Progenitor cell of endocrine pancreas (in vitro differentiated cells): Measurements from ENCODE around the gene PROSER2. TPM values are rescaled to one million over a fixed set of nuclear protein-coding genes. Genes with fewer than 3 reads are reported as not detected.

Experiments
- DNase-seq: peaks from one replicate; pipeline ENCODE4 v3.0.0; 2021; ENCODE audit warnings: low spot score; ENCODE audit not compliant: unreplicated experiment
- H3K27ac Mint-ChIP-seq: 2 replicates; pipeline ENCODE4 v1.8.0; 2021; ENCODE audit warnings: mild to moderate bottlenecking, moderate library complexity, mixed read lengths
- H3K27me3 Mint-ChIP-seq: 2 replicates; pipeline ENCODE4 v1.8.0; 2021; ENCODE audit warnings: mixed read lengths
- H3K36me3 Mint-ChIP-seq: 2 replicates; pipeline ENCODE4 v1.8.0; 2022; ENCODE audit warnings: mixed read lengths; ENCODE audit not compliant: insufficient read depth
- H3K4me1 Mint-ChIP-seq: 2 replicates; pipeline ENCODE4 v1.8.0; 2021; ENCODE audit warnings: low read depth, mixed read lengths
- H3K4me3 Mint-ChIP-seq: 2 replicates; pipeline ENCODE4 v1.8.0; 2021; ENCODE audit warnings: low read depth, mild to moderate bottlenecking, moderate library complexity, mixed read lengths
- H3K9me3 Mint-ChIP-seq: 2 replicates; pipeline ENCODE4 v1.8.0; 2021; ENCODE audit warnings: low read depth, mixed read lengths
- total RNA-seq: library from RNA; stranded (reverse); gene quantifications from 2 replicates; pipeline ENCODE4 v1.2.1, GENCODE V29; 2021
- TF ChIP-seq, protein P1 (sequence below): fragments of 200-600 bp; sonication (generic); IDR thresholded peaks from one replicate; pipeline ENCODE4 v1.5.0; 2021; ENCODE audit warnings: antibody characterized with exemption, mild to moderate bottlenecking; ENCODE audit not compliant: unreplicated experiment

PROSER2 gene
- total RNA-seq, 1 donor from 2014 or later: 19.0 TPM

DNA sequence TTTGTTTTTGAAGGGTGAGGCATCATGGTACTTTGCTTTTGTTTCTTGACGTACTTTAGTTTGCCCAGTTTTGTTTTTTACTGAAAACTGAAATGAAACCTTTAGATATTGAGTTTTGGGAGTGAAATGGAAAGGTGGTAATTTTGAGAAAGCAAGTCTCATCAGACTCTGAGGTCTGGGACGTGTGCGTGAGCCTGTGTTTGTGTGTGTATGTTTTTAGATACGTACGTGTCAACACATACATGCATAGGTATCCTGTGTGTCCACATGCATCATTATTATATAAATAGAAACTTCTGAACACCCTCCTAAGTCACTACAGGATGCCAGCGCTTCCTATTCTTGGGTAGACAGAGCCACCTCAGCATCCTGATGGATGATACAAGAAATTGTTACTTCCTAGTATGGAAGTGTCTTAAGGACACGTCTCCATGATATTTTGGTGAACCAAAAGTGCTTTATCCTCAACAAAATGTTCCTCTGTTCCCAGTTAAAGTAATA is 47.8 kb downstream of the PROSER2 start:
- H3K4me3 Mint-ChIP-seq: no peak overlapping the region
- peaks cover 22% of the 10 kb centered on the region for H3K4me1 Mint-ChIP-seq
- H3K27me3 Mint-ChIP-seq: no peaks in the 10 kb centered on the region
- no peaks in the 10 kb centered on the region for H3K9me3 Mint-ChIP-seq
- no peak overlapping the region for H3K27ac Mint-ChIP-seq
- peaks cover 21% of the 10 kb centered on the region for H3K36me3 Mint-ChIP-seq
- DNase-seq: no peak
- TF ChIP-seq, protein P1, sequence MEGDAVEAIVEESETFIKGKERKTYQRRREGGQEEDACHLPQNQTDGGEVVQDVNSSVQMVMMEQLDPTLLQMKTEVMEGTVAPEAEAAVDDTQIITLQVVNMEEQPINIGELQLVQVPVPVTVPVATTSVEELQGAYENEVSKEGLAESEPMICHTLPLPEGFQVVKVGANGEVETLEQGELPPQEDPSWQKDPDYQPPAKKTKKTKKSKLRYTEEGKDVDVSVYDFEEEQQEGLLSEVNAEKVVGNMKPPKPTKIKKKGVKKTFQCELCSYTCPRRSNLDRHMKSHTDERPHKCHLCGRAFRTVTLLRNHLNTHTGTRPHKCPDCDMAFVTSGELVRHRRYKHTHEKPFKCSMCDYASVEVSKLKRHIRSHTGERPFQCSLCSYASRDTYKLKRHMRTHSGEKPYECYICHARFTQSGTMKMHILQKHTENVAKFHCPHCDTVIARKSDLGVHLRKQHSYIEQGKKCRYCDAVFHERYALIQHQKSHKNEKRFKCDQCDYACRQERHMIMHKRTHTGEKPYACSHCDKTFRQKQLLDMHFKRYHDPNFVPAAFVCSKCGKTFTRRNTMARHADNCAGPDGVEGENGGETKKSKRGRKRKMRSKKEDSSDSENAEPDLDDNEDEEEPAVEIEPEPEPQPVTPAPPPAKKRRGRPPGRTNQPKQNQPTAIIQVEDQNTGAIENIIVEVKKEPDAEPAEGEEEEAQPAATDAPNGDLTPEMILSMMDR: no peak

DNA sequence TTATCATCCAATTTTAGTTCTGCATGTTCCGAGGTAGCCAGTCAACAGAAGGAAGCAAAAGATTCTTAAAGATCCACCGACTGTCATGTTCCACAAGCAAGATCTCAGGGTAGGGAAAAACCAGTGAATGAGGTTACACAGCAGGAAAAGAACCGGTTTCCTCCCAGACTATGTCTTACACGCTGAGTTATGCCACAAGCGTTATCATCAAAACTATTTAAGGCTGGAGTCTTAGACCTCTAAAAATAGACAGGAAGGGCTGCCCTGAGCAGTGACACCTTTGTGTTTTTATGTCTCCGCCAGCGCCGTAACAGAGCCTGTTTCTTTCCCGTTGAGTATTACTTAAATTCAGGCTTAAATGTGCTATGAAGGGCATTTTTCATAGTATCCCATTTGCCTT is 48.3 kb downstream of the PROSER2 start:
- no peak for DNase-seq
- TF ChIP-seq, protein P1: no peak
- peaks cover 19% of the 10 kb centered on the region for H3K36me3 Mint-ChIP-seq
- H3K9me3 Mint-ChIP-seq: no peaks in the 10 kb centered on the region
- H3K27me3 Mint-ChIP-seq: no peaks in the 10 kb centered on the region
- H3K27ac Mint-ChIP-seq: no peak overlapping the region
- no peak overlapping the region for H3K4me3 Mint-ChIP-seq
- H3K4me1 Mint-ChIP-seq: peaks cover 27% of the 10 kb centered on the region

- TF ChIP-seq, protein P1: no peak
- H3K27ac Mint-ChIP-seq: peak overlapping the region; percentile 99
- H3K36me3 Mint-ChIP-seq: peaks cover 5% of the 10 kb centered on the region
- peaks cover 31% of the 10 kb centered on the region for H3K4me1 Mint-ChIP-seq
- DNase-seq: peak; percentile 54
- no peaks in the 10 kb centered on the region for H3K27me3 Mint-ChIP-seq
- H3K9me3 Mint-ChIP-seq: no peaks in the 10 kb centered on the region
- peak overlapping the region; percentile 49 for H3K4me3 Mint-ChIP-seq
Observed at GRCh38 chr10:11874568-11875493, 51.7 kb downstream of the PROSER2 start.

DNA sequence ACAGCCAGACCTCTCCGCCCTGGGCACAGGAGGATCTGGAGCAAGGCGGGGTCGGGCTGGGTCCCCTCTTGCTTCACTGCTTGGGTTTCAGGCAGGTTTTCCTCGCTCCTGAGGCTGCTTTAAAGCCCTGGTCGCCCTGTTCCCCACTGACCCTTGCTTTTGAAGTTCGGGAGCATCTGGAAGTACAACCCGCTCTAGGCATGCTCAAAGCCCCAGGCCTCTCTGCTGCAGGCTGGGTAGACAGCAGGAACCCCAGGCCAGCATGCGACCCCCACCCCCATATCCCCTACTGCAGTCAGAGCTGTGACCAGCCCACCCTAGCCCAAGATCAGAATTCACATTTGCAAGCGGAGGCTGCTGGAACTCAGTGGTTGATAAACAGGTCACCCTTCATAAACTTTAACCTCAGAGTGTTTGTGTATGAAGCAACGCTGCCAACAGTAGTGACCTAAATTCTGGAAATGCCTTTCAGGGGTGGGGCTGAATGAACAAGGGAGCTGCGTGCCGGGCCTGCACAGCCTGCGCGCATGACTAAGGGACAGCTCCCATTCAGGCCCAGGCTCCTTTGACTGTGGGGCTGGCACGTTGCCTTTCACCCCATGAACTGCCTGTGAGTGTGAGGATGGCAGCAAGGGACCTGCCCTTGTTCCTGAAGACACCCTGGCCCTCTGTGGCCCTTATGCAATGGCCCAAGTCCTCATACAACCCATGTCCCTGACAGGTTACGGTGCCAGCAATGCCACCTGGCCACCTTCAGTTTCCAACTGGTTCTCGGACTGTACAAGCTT is 52.5 kb downstream of the PROSER2 start:
- H3K27ac Mint-ChIP-seq: peak overlapping the region; percentile 99
- no peaks in the 10 kb centered on the region for H3K27me3 Mint-ChIP-seq
- H3K9me3 Mint-ChIP-seq: no peaks in the 10 kb centered on the region
- peak; percentile 45 for DNase-seq
- TF ChIP-seq, protein P1: no peak
- peak overlapping the region; percentile 49 for H3K4me3 Mint-ChIP-seq
- H3K36me3 Mint-ChIP-seq: peaks cover 5% of the 10 kb centered on the region
- H3K4me1 Mint-ChIP-seq: peaks cover 31% of the 10 kb centered on the region

DNA sequence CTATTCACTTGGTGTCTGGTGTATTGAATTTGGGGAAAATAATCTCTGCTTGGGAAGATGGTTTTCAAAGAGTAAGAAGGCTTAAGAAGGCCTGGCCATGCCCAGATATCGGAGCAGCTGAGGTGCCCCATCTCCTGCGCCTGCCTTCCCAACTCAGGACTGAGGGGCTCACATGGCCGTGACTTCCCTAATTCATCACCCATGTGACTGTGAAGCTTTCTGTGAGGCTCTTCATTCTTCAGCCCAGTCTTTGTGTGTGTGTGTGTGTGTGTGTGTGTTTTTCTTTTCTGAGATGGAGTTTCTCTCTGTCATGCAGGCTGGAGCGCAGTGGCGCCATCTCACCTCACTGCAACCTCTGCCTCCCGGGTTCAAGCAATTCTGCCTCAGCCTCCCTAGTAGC is 53.2 kb downstream of the PROSER2 start:
- H3K27me3 Mint-ChIP-seq: no peaks in the 10 kb centered on the region
- TF ChIP-seq, protein P1: no peak
- H3K9me3 Mint-ChIP-seq: no peaks in the 10 kb centered on the region
- peak overlapping the region; percentile 99 for H3K27ac Mint-ChIP-seq
- H3K4me3 Mint-ChIP-seq: no peak overlapping the region
- peaks cover 1% of the 10 kb centered on the region for H3K36me3 Mint-ChIP-seq
- H3K4me1 Mint-ChIP-seq: peaks cover 31% of the 10 kb centered on the region
- no peak for DNase-seq
